Activated CD8-positive, alpha-beta memory T cell treated with anti-CD3 and anti-CD28 coated beads for 24 hours (primary cell): ENCODE data around the gene GPN2.
"Not testable (repeated sequence)": the region's sequence is repeated elsewhere in the genome, so short reads cannot be mapped to it uniquely, and the experiment has no call there.

Experiments used
- DNase-seq: peaks from one replicate; pipeline ENCODE4 v3.0.0-alpha.2; 2020

Gene GPN2

DNA sequence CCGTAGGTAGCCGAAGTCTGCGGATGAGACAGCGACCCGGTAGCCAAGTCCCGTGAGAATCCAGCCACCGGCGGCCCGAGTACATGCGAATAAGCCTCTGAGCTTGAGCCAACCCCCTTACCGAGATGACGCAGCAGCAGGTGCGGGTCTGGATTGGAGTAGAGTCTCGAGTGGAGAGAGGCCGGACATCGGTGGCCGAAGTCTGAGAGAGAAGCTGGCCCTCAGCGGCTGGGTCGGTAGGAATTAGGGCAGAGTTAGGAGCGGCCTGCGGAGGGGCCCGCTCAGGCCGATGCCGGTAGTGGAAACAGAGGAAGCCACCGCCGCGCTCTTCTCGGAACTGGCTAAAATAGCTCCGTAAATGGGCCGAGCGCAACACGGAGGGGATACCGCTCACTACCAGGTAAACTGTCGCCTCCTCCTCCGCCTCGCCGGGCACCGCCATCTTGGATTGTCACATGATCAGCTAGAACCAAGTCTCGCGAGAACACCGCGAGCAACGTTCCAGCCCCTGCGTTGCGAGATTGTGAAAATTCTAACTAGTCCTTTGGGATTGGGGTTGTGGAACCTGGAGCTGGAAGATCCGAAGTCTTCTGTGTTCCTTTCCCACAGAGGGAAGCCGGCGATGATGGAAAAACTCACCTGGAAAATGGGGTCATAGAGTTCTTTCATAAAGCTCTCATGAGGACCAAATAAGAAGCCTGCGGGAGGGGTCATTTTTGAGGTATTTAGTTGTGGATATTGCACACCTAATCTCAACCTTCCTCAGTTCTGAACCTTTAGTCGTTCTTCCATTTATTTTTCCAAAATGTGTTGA, 10.1 kb upstream of the GPN2 start, which contains the start of gene GPATCH3:
TSS of gene GPATCH3 (minus strand) at position 467 of the 814 bp plus-strand sequence. CDS start at position 442, 25 bp downstream.
- DNase-seq = peak; percentile 92

DNA sequence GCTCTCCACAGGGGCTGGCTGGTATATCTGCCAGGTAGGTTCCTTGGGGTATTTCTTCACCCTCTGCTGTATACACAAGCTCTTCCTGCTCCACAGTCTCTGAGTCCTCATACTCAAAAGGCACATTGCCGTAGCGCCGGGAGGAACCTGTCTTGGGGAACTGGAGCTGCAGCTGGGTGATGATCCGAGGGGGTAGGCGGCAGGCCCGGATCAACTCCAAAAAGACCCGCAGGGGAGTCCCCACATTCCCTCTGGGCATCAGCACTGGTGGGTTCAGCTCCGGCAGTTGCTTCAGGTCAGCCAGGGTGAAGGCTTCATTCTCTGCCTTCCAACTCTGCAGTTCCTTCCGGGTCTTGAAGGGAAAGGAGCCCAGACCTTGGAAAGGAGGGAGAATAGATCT, 7.3 kb upstream of the GPN2 start:
- no peak for DNase-seq

GRCh38 chr1:26894263-26894662, 4.2 kb upstream of the GPN2 start:
- no peak for DNase-seq

- DNase-seq = no peak
Observed at GRCh38 chr1:26890467-26890796, 349 bp upstream of the GPN2 start.

GRCh38 chr1:26888231-26888630, 1.9 kb downstream of the GPN2 start:
- no peak for DNase-seq

GRCh38 chr1:26887125-26887524, 3.0 kb downstream of the GPN2 start:
- DNase-seq = no peak

DNA sequence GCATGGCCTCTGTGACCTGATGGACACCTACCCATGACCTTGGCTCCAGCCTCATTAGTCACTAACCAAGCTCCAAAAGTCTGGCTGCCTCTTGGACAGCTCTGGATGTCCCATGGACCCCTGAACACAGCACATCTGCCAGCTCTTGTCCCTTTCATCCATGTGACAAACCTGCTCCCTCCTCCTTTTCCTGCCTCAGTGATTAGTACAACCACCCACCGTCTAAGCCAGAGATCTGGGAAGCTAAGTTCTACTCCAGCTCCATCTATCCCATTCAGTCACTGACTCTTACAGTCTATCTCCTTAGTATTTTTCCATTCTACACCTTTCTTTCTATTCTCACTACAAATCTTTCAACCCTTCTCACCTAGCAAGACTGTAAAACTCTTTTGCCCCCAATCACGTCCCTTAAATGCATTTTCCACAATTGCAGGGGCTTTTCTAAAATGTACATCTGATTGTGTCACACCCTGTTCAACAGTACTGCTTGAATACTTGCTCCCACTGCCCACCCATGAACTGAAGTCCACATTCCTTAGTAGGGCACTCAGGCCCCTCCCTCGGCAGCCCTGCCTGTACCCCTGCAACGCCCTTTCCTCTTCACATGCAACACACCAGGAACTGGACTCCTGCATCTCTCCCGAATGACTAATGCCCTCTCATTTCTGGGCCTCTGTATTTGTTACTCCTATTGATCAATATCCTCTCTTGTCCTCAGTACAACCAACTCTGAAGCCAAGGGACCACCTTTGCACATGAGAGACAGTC, 7.2 kb downstream of the GPN2 start:
- DNase-seq = no peak

DNA sequence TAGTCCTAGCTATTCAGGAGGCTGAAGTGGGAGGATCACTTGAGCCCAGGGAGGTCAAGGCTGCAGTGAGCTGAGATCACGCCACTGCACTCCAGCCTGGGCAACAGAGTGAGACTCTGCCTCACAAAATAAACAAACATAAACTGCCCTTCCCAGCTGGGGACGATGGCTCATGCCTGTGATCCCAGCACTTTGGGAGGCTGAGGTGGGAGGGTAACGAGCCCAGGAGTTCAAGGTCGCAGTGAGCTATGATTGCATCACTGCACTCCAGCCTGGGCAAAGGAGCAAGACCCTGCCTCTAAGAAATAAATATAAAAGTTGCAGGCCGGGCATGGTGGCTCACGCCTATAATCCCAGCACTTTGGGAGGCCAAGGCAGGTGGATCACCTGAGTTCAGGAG, 8.5 kb downstream of the GPN2 start:
- not testable (repeated sequence) for DNase-seq

DNA sequence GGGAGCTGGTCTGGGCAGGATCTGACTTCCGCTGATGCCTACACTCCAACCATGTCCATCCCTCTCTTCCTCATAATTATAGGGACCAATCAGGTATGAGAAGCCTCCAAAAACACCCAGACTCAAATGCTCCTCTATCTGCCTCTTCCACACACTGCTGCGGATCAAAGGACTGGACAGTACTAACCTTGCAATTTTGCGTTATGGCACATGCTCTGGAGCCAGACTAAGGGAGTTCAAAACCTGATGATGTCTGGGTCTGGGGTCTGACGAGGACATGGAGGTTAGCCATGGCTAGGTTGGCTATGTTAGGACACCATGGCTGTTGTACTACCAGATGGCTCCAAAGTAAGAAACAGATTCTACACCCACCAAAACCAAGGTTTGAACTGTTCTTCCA, 10.3 kb downstream of the GPN2 start:
- DNase-seq = no peak

- no peak for DNase-seq
Observed at GRCh38 chr1:26877326-26877725, 12.8 kb downstream of the GPN2 start.

- DNase-seq = no peak
Observed at GRCh38 chr1:26874896-26875295, 15.2 kb downstream of the GPN2 start.

DNA sequence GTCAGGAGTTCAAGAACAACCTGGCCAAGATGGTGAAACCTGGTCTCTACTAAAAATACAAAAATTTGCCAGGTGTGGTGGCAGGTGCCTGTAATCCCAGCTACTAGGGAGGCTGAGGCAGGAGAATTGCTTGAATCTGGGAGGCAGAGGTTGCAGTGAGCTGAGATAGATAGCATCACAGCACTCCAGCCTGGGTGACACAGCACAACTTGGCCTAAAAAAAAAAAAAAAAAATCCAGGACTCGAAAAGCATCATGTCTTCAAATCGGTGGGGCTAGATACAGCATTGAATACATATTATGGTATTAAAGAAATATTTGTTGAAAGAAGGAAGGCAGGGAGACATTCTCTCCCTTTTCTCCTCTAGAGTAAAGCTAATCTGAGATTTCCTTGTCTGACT, 17.0 kb downstream of the GPN2 start:
- not testable (repeated sequence) for DNase-seq

DNA sequence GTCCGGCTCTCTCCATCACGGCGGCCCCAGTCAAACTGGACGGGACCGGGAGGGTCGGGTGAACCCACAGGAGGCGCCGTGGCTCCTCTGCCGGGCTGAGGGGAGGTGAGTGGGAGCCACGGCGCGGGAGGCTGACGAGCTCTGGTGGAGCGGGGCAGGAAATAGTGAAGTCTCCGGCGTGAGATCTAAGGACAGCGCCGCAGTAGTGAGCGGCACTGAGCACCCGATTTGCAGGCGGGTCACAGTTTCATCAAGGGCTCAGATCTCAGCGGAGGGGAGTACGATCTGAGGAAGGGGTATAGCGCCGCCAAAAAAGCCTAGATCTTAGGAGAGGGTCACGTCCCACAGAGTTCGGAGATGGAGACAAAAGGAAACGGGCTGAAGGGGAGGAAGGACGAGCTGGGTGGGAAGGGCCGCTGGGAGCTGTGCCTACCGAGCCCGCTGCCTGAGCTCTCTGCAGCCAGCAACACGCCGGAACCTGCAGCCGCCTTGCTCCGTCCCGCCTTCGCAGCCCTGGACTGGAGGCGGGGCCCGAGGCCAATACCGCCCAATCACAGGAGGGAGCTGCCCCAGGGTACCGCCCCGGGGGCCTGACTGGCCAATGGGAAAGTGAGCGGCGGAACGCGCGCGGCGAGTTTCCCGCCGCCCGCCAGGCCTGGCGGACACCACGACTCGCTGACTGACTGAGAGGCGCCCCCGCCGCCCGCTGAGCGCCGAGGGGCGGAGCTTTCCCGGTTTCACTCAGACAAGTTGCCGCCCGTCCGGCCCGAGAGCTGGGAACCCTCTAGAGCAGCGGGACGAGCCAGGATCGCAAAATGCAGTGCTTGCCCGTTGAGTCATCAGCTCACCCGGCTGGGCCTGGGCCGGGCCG, 25.2 kb downstream of the GPN2 start:
- peak; percentile 97 for DNase-seq

DNA sequence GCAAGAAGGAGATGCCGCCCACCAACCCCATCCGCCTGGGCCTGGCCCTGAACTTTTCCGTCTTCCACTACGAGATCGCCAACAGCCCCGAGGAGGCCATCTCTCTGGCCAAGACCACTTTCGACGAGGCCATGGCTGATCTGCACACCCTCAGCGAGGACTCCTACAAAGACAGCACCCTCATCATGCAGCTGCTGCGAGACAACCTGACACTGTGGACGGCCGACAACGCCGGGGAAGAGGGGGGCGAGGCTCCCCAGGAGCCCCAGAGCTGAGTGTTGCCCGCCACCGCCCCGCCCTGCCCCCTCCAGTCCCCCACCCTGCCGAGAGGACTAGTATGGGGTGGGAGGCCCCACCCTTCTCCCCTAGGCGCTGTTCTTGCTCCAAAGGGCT, 26.4 kb downstream of the GPN2 start:
- no peak for DNase-seq

- peak; percentile 69 for DNase-seq
Observed at GRCh38 chr1:26862781-26863684, 27.1 kb downstream of the GPN2 start, which contains the start of gene SFN. SFN (plus strand) TSS chr1:26863149; CDS start chr1:26863213, 64 bp downstream.

GRCh38 chr1:26861889-26862378, 28.1 kb downstream of the GPN2 start:
- DNase-seq = no peak

GRCh38 chr1:26861286-26861701, 28.8 kb downstream of the GPN2 start:
- no peak for DNase-seq

GRCh38 chr1:26858891-26859640, 31.0 kb downstream of the GPN2 start:
- no peak for DNase-seq

- DNase-seq = no peak
Observed at GRCh38 chr1:26858160-26858559, 31.9 kb downstream of the GPN2 start.

GRCh38 chr1:26857473-26858060, 32.5 kb downstream of the GPN2 start:
- no peak for DNase-seq
